H1 (cell line): ENCODE results near the gene KRT32. TPM values are rescaled to one million over a fixed set of nuclear protein-coding genes. Genes with fewer than 3 reads are reported as not detected.

Experiments
- CHD7 ChIP-seq: fragments of 300-600 bp; sonication (generic); IDR thresholded peaks from 2 replicates; pipeline ENCODE4 v1.7.1; 2012; ENCODE audit warnings: low read length, moderate library complexity, mild to moderate bottlenecking, inconsistent platforms; ENCODE audit not compliant: insufficient replicate concordance
- EGR1 ChIP-seq: IDR thresholded peaks from 2 replicates; pipeline ENCODE4 v1.6.1; 2011; ENCODE audit warnings: low read depth, low read length, borderline replicate concordance
- KDM1A ChIP-seq: fragments of 200-600, 300-600 bp; sonication (generic); IDR thresholded peaks from 2 replicates; pipeline ENCODE4 v1.7.1; 2016; ENCODE audit warnings: mild to moderate bottlenecking, low read length, borderline replicate concordance
- NRF1 ChIP-seq: IDR thresholded peaks from 2 replicates; pipeline ENCODE4 v1.6.1; 2011; ENCODE audit warnings: mild to moderate bottlenecking, low read depth, low read length, improper control_type of control experiment
- RNF2 ChIP-seq: fragments of 200-900, 300-1000 bp; sonication (generic); IDR thresholded peaks from 2 replicates; pipeline ENCODE4 v1.7.1; 2016; ENCODE audit warnings: borderline replicate concordance, low read depth, mild to moderate bottlenecking, antibody characterized with exemption, low read length; ENCODE audit not compliant: poor library complexity, severe bottlenecking; ENCODE audit errors: missing control alignments
- SIN3A ChIP-seq, 2 experiments: IDR thresholded peaks in 1 of 2; conservative IDR thresholded peaks in 1 of 2; 2 replicates each; pipeline ENCODE4 v1.6.1; 2011 to 2012; ENCODE audit warnings: low read length in 2 of 2, improper control_type of control experiment in 1 of 2, low read depth in 1 of 2, mild to moderate bottlenecking in 1 of 2
- SIX5 ChIP-seq: IDR thresholded peaks from 2 replicates; pipeline ENCODE4 v1.6.1; 2011; ENCODE audit warnings: mild to moderate bottlenecking, low read depth, low read length
- polyA plus RNA-seq, 7 experiments: library from polyadenylated mRNA; depleted of rRNA in 3 of 7; stranded (reverse) in 5 of 7; unstranded in 2 of 7; fragments of >200 nt in 5 of 7; fragments of 200-250 nt in 2 of 7; gene quantifications; 1 replicate in 5 of 7; 2 replicates in 1 of 7; 4 replicates in 1 of 7; pipeline versions ENCODE4 v1.2.1 to v1.2.3, GENCODE V29; 2011 to 2013; ENCODE audit warnings: missing spikeins in 2 of 7, mixed read lengths in 2 of 7
- total RNA-seq: library from RNA; stranded (reverse); fragmentation: NEBNext Ultra II Directional; extraction: Animal tissue kit (Norgen Biotek cat#: 25700); gene quantifications from 2 replicates; pipeline ENCODE4 v1.2.1, GENCODE V29; 2021
- TF ChIP-seq, protein P1 (sequence below): IDR thresholded peaks from 2 replicates; pipeline ENCODE4 v1.6.1; 2012; ENCODE audit warnings: low read length, inconsistent platforms

The KRT32 gene
- total and polyA plus RNA-seq, 2 of the 8 experiments (the other 6 are each of a cell fraction or from before 2014, with no cell fraction given) = not detected

DNA sequence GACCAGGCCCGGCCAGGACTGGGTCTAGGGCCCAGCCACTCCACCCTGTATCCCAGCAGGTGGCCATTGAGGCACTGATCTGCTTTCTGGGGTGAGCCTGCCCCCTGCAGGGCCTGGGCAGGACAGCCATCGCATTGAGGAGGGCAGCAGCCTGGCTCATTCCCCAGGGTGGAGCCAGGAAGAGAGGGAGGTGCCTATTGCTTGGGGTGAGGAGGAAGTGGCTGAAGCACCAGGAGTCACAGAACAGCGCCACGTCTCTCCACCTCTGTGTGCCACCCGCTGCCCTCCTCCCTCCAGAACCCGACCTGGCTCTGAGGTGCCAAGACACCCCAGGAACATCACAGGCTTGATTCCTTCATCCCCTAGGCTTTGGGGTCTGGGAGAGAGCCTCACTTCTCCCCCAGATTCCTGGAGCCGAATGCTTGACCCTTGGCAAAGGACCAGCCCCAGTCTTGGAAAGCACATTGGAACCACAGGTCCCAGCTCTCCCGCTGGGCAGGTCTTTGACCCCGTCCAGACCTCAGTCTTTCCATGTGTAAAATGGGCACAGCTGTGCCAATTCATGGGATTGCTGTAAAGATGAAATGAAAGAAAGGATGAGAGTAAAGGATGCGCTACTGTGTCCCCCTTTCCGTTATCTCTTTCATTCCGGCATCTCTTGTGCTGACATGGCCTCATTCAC, 29.8 kb upstream of the KRT32 start (continued):
- TF ChIP-seq RNF2 (no peak), EGR1 (no peak), SIN3A (conservative IDR thresholded peaks at IDR 0.05 in 1 of 2, IDR thresholded peaks at IDR 0.05 in 1 of 2; ENCODE audit: low read depth in 1 of 2, low read length in 2 of 2) (no peak), CHD7 (no peak), NRF1 (no peak), KDM1A (peak; percentile 94), SIX5 (no peak)
- TF ChIP-seq, protein P1, sequence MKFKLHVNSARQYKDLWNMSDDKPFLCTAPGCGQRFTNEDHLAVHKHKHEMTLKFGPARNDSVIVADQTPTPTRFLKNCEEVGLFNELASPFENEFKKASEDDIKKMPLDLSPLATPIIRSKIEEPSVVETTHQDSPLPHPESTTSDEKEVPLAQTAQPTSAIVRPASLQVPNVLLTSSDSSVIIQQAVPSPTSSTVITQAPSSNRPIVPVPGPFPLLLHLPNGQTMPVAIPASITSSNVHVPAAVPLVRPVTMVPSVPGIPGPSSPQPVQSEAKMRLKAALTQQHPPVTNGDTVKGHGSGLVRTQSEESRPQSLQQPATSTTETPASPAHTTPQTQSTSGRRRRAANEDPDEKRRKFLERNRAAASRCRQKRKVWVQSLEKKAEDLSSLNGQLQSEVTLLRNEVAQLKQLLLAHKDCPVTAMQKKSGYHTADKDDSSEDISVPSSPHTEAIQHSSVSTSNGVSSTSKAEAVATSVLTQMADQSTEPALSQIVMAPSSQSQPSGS = no peak
